ENCODE measurements around the gene USP16. TPM values are rescaled to one million over a fixed set of nuclear protein-coding genes. Genes with fewer than 3 reads are reported as not detected.
"Not testable (repeated sequence)": the region's sequence is repeated elsewhere in the genome, so short reads cannot be mapped to it uniquely, and the experiment has no call there.

Gene USP16
- total RNA-seq, 1 experiment from 2014 or later = 40.4 TPM

DNA sequence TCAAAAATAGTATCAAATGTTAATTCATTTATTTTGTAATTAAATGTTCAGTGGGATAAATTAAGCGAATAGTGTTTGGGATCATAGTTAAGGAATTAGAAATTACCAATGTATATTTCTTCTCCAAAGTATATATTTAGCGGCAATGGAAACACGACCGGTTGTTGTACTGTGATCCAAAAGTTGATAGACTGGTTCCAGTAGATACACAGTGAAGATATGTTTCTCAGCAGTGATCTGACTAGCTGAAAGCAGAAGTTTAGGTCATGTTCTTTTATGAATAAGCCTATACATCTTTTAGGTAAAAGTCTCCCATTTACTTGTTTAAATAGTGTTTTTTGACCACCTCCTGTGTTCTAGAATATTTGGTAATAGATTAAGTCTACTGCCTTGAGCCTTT, 8.8 kb downstream of the USP16 start:
- no peak for DNase-seq (ENCODE audit: low read depth)

DNA sequence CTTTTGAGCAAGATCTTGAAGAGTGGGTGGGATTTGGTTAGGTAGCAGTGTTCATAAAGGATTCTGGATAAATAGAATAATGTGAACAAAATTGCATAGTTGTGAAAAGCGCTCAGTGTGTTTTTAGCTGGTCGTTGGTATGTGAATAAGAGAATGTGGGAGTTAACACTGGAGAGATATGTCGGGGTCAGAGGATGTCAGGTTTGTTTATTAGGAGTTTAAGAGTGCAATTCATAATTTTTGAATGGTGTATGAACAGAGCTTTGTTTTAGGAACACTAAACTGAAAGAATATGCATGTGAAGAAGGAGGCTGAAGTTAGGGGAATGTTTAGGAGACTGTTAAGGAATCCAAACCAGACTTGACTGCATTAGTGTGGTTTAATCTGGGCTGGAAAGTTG, 9.4 kb downstream of the USP16 start:
- no peak for DNase-seq (ENCODE audit: low read depth)

DNA sequence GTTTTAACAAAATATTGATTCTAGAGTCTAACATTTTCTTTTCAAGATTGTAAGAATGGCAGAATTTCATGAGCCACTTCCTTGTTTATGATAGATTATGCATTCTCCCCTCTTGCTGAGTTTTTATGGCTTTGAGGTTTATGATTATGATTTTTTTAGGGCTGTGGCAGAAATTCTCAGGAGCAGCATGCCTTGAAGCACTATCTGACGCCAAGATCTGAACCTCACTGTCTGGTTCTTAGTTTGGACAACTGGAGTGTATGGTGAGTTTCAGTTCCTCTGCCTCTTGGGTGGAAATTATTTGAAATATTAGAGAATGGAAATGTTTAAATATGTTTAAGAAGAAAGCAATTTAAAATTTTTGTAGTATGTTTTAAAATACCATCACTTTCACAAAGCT, 10.2 kb downstream of the USP16 start:
- DNase-seq (ENCODE audit: low read depth) = no peak

DNA sequence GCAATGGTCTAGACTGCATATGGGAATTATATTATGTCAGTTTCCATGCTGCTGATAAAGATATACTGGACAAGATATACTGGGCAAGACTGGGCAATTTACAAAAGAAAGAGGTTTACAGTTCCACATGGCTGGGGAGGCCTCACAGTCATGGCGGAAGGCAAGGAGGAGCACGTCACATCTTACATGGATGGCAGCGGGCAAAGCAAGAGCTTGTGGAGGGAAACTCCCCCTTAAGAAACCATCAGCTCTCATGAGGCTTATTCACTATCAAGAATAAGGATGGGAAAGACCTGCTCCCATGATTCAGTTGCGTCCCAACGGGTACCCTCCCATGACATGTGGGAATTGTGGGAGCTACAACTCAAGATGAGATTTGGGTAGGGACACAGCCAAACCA, 27.8 kb downstream of the USP16 start:
- DNase-seq (ENCODE audit: low read depth) = no peak

DNA sequence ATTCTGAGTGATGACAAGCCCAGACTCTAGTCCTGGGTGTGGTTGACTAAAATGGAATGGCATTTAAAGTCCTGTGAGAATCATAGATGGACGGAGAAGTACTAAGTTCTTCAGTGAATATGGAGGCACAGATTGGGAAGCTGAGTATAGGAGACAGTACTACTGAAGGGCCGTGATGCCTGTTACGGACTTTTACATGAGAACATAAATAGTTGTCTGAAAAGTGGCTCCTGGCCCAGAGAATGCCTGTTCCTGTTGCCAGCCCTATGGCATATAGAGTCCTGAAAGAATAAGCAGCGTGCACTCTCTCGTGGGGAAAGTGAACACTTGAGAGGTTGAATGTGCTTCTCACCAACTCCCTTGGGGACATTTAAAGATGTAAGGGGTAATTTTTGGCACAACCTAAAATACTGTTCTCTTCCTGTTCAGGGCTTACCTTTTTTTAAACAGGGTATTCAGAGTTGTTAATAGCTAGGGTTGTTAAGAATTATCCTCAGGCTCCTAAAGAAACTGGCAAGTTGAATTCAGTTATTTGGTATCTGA, 28.6 kb downstream of the USP16 start:
- DNase-seq (ENCODE audit: low read depth) = no peak

DNA sequence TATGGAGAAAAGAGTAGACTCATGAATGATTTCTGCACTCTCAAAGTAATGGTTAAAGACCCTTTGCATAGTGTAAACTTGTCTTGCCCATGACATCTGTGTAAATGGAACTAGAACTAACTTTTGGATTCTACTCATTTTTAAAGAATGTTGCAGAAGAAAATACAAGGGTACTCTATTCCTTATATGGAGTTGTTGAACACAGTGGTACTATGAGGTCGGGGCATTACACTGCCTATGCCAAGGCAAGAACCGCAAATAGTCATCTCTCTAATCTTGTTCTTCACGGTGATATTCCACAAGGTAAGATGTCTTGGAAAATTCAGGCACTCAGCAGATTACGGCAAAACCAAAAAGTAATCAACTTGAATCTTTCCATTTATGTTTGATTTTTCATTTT, 29.2 kb downstream of the USP16 start:
- peak; percentile 44 for DNase-seq (ENCODE audit: low read depth)

DNA sequence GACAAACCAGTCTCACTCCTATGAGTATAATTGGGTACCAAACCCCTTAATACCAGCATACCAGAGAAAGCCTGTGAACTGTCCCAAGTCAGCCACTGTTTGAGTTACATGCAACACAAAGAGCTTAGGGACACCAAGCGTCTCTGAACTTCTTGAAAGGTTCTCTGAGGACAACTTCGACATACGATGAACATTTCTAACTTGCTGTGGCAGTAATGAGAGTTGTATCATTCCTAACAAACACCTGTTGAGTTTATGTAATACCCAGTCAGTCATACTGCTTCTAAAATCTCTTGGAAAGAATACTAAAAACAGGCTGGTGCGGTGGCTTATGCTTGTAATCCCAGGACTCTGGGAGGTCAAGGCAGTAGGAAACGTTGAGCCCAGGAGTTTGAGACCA, 30.6 kb downstream of the USP16 start:
- DNase-seq (ENCODE audit: low read depth) = peak; percentile 11

DNA sequence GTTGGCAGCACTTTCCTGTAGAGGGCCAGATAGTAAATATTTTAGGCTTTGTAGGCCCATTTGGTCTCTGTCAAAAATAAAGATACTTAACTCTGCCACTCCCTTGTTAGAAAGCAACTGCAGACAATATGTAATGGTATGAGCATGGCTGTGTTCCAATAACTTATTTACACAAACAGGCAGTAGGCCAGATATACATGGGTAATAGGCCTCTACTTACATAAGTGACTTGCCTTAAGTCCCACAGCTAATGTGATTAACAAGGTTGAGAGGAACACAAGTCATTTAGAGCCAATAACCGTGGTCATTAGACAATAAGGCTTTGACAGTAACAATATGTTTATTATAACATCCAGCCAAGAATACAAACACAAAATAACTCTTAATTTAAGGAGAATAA, 31.5 kb downstream of the USP16 start:
- no peak for DNase-seq (ENCODE audit: low read depth)

DNA sequence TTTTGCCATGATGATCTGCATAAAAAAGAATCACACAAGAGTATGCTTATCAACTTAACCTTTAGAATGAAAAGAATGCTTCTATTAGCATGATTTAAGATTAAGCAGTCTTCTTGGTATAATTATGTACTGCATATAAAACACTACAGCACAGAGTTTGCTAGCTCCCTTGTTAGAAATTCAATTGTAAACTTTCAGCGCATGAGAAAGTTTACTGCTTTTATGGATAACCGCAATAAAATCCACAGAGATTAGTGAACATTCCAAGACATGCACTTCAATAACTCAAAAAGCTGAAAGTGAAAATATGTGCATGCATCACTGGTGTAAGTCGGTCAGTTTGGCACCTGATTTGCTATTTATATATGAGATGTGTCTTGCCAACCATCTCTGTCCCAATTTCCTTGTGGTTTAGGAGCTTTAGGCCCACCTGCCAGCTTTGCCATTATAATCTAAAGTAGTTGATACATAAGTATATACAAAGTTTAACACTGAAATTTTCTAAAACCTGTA, 32.1 kb downstream of the USP16 start:
- no peak for DNase-seq (ENCODE audit: low read depth)

DNA sequence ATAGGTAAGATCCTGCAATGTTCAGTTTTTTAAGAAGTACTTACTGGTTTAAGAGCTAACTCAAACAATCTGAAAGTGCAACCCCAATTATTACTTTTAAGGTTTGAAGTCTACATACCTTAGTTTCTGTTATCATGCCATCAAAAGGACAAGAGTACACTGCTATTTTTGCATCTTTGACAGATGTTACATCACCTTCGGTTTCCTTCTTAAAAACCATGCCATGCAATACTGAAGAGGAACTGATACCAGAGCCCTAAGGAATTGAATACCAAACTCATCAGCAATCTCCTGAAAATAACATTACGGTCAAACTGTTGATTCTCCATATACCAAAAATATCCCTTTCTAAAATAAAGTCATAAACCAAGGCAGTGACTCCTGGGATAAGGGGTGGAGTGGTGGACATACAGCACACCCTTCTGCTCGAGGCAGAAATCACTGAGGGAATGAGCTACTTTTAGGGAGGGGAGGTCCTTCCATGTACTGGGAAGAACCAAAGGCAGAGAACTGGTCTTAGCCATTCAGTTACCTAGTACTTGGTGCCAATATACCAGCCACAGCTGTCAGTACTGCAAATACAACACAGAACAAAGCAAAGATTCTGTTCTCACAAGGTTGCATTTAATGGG, 40.5 kb downstream of the USP16 start:
- no peak for DNase-seq (ENCODE audit: low read depth)

DNA sequence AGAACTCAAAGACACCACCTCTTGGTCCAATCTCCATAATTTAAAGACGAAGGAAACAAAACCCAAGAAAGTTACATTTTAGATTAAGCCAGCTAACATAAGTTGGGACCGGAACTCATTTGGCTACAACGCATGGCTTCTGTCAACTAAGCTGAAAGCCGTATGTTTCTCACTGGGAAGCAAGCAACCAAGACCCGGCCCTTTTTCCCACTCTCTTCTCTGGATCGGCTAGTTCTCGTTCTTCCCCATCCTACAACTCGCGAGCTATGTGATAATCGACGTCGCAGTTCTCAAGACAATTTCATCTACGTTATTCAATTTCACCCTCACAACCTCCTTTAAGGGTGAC, 48.4 kb downstream of the USP16 start:
- DNase-seq (ENCODE audit: low read depth) = peak; percentile 32

DNA sequence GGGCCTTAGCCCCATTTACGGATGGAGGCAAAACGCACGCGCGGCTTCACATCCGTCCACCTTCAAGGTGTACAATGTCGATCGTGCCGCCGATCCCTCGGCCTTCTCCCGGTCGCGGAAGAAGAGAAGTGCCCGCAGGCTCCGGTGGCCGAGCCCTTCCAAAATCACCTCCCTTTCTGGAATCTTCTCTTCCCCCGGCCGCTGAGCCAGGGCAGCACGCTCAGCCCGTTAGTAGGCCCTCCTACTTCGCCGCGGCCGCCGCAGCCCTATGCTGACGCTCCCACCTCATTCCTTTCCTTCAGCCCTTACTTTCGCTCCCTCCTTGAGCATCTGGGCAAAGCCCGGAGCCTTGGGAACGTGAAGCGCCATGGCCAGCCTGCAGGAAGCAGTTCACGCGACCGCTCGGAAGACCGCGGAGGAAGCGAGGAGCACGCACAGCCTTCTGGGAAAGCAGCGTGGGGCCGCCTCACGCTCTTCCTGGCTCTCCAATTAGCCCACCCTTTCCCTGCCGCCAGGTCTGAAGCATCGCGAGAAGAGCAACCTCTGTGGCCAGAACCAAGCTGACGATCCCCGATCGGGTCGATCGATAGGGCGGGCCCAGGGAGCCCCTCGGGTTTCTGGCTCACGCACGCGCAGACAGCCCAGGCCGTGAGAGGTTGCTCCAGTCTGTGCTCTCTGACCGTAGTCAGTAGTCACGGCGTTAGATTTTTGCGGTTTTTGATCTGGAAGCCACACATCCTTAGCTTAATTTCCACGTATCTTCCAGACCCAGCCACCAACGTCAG, 48.9 kb downstream of the USP16 start, which contains the start of gene CCT8:
TSS of gene CCT8 (minus strand) at position 427 of the 785 bp plus-strand sequence. CDS start at position 369, 58 bp downstream.
- DNase-seq (ENCODE audit: low read depth) = peak; percentile 100

DNA sequence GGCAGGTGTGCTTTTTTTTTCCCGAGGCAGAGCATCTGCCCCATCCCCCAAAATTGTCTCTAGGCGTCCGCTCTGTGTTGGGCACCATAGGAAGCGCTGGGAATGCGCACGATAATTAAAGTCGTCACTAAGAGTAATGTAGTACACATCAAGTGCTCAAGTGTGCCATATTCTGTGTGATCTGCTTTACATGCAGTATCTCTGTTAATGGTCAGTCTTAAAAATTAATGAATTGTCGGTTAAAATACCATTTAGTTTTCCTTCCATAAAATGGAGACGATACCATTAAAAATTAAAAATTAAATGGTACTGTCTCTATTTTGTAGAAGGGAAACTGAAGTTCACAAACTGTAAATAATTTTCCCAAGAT, 49.5 kb downstream of the USP16 start:
- DNase-seq (ENCODE audit: low read depth) = no peak

DNA sequence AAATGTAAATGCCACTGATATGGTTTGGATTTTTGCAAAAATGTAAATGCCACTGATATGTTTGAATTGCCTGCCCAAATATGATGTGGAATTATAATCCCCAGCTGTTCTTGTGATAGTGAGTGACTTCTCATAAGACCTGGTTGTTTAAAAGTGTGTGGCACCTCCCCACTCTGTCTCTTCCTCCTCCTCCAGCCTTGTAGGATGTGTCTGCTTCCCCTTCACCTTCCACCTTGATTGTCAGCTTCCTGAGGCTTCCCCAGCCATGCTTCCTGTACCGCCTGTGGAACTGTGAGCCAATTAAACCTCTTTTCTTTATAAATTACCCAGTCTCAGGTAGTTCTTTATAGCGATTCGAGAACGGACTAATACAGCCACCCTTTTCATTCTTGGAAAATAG, 50.3 kb downstream of the USP16 start:
- no peak for DNase-seq (ENCODE audit: low read depth)

DNA sequence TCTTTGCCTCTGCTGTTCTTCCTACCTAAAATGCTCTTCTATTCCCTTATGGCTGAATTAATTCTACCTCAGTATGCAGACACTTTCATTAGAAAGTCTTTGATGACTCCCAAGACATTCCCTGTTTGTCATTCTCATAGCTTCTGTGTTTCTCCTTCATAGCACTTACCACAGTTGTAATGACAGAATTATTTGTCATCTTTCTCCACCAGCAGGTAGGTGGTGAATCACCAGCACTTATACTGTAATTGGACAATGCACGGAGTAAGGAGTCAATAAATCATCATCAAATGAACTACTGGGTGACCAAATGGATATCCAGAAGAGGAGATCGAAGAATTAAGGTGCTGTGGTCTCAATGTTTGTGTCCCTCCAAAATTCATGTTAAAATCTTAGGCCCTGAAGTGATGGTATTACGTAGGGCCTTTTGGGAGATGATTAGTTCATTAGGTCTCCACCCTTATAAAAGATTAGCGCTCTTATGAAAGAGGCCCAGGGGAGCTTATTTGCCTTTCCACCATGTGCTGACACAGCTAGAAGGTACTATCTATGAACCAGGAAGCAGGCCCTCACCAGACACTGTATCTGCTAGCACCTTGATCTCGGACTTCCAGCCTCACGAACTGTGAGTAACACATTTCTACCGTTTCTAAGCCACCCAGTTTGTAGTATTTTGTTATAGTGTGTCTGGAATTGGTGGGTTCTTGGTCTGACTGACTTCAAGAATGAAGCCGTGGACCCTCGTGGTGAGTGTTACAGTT, 51.4 kb downstream of the USP16 start:
- peak; percentile 44 for DNase-seq (ENCODE audit: low read depth)

DNA sequence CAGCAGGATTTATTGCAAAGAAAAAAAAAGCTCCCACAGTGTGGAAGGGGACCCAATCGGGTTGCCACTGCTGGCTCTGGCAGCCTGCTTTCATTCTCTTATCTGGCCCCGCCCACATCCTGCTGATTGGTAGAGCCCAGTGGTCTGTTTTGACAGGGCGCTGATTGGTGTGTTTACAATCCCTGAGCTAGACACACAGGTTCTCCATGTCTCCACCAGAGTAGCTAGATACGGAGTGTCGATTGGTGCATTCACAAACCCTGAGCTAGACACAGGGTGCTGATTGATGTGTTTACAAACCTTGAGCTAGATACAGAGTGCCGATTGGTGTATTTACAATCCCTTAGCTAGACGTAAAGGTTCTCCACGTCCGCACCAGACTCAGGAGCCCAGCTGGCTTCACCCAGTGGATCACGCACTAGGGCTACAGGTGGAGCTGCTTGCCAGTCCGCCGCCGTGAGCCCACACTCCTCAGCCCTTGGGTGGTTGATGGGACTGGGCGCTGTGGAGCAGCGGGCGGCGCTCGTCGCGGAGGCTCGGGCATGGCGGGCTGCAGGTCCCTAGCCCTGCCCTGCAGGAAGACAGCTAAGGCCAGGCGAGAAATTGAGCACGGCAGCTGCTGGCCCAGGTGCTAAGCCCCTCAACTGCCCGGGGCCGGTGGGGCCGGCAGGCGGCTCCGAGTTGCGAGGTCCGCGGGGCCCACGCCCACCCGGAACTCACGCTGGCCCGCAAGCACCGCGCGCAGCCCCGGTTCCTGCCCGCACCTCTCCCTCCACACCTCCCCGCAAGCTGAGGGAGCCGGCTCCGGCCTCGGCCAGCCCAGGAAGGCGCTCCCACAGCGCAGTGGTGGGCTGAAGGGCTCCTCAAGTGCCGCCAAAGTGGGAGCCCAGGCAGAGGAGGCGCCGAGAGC, 52.5 kb downstream of the USP16 start:
- DNase-seq (ENCODE audit: low read depth) = not testable (repeated sequence)

DNA sequence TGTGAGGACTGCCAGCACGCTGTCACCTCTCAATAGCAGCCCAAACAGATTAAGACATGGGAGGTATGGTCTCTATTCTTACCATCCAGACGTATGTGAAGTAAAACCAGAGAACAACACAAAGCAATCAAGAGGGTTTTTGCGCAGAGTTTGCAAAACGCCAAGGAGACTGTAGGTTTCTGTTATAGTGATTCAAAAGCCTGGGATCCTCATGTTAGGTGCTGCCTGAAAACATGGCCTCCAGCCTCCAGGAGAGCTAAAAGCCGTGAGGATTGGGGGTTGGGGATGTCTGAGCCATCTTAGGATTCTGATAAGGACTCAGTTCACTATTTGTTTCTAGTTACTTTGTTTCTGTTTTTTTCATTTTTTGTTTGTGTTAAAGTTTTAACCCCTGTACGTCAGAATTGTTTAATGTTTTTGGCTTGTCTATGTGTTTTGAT, 53.2 kb downstream of the USP16 start:
- DNase-seq (ENCODE audit: low read depth) = no peak

DNA sequence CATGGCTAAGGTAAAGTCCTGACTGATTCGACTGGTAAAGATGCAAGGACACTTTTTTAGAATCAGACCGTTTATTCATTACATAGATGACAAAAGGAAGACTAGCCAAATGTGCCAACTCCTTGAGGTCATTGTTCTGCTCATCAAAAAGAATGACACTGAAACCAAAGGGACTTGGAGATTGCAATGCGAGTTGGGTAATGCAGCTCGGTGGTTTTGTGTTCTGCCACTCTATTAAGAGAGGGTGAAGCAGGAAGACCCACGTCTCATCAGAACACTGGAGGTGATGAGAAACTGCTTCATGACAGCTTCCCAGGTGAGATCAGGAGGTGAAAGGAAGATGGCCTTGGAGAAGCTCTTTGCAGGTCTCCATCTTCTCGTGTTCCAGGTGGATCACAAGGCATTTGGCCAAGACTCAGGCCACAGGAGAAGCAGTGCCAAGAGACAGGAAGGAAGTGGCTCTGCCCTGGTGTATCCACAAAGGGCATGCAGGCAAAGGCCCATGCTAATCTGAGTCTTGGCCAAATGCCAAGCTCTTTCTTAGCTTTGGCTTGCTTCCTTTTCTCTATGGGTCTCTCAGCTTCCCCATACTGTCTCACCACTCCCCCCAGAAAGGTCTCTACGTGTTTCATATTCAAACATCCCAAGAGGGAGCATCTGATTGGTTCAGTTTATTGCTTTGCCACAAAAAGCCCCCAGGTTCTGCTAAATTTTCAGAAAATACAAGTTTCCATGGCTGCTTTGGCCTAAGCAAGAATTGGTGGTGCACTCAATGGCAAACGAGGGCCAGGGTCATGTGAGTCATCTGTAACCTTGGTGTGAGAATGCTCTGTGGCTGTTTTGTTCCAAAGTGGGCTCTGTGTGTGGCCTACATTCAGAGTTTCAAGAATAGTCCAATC, 54.6 kb downstream of the USP16 start:
- peak; percentile 29 for DNase-seq (ENCODE audit: low read depth)

DNA sequence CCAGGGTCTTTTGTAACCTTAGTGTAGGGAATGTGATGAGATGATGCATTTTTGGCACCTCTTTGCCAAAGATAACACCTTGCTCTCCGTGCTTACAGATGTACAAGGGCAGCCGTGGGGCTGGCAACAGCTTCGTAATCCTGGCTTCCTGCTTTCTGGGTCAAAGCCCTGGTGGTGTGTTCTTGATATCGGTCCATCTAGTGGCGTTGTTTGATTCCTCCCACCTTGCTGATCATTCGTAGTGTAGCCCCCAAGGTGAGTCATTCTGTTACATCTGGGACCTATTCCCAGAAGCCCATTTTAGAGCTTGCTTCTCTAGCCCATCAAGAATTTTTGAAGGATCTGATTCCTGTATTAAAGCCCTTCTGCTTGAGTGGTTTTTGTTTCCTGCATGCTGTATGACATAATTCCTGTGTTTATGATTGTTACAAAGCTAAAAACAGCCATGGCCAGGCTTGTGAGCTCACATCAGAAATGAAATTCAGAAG, 56.0 kb downstream of the USP16 start:
- no peak for DNase-seq (ENCODE audit: low read depth)
